ENCODE results near the gene SIRT1. TPM values are rescaled to one million over a fixed set of nuclear protein-coding genes. Genes with fewer than 3 reads are reported as not detected.

The SIRT1 gene
- total and polyA plus RNA-seq, 8 donors: 4.8 to 15.9 (median 10.0) TPM

DNA sequence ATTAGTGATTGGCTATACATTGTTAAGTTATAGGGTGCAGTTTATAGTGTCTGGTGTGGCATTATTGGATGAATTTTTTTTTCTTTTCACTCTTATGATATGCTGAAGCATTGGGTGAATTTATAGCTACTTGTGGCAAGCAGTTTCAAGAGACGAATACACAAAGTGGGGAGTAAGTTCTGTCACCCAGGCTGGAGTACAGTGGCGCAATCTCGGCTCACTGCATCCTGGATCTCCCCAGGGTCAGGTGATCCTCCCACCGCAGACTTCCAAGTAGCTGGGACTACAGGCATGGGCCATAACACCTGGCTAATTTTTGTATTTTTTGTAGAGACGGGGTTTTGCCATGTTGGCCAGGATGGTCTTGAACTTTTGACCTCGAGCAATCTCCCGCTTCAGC is 6.3 kb upstream of the SIRT1 start:
- WGBS, 2 donors: 88 to 91% methylated on average over 7 of the region's 7 CpGs
- ATAC-seq (no peak), FAIRE-seq (no peak), DNase-seq (no peak)
- Histone ChIP-seq H3K4me1 (no peaks in the 10 kb centered on the region), H3K36me3 (no peaks in the 10 kb centered on the region), H3K27me3 (no peaks in the 10 kb centered on the region), H3K27ac (no peak overlapping the region), H3K9me3 (no peaks in the 10 kb centered on the region), H3K4me3 (no peak overlapping the region)
- TF ChIP-seq, protein P1, sequence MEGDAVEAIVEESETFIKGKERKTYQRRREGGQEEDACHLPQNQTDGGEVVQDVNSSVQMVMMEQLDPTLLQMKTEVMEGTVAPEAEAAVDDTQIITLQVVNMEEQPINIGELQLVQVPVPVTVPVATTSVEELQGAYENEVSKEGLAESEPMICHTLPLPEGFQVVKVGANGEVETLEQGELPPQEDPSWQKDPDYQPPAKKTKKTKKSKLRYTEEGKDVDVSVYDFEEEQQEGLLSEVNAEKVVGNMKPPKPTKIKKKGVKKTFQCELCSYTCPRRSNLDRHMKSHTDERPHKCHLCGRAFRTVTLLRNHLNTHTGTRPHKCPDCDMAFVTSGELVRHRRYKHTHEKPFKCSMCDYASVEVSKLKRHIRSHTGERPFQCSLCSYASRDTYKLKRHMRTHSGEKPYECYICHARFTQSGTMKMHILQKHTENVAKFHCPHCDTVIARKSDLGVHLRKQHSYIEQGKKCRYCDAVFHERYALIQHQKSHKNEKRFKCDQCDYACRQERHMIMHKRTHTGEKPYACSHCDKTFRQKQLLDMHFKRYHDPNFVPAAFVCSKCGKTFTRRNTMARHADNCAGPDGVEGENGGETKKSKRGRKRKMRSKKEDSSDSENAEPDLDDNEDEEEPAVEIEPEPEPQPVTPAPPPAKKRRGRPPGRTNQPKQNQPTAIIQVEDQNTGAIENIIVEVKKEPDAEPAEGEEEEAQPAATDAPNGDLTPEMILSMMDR (IDR thresholded peaks at IDR 0.05): no peak
- intact Hi-C loops (cut with DNase I): no loop called here

DNA sequence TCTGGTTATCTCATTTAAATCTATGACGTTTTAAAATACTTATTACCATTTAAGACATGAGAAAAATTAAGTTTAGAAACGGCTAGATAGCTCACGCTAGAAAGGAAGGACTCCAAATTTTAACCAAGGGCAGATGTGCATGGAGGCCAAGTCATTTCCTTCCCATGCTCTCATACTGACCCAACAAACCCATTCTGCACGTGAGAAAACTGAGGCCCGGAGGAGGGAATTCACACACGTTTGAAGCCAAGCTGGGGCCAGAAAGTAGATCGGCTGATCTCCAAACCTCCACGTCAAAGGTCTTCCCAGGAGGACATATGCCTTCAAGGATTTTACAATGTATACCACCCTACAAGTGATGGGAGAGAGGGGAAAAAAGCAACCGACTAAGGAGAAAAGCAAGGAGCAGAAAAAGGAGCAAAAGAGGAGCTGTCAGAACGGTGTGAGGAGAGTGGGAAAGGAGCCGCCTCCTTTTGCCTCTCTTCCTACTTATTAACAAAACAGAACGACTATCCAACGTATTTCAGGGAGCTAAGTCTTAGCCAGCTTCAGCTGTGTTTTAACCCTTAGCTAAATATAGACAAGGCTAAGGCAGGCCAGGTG is 645 bp upstream of the SIRT1 start:
- H3K27me3 ChIP-seq: no peaks in the 10 kb centered on the region
- intact Hi-C loops (cut with DNase I): no loop called here
- peak overlapping the region; percentile 71 to 97 (median 90) for H3K27ac ChIP-seq
- H3K9me3 ChIP-seq: no peaks in the 10 kb centered on the region
- peaks cover 0 to 14% (median 12%) of the 10 kb centered on the region in 3 donors for H3K4me1 ChIP-seq
- ATAC-seq: peak; percentile 31 to 48 (median 40)
- H3K4me3 ChIP-seq: peak overlapping the region; percentile 53 to 76 (median 69)
- peaks cover 0 to 11% (median 1%) of the 10 kb centered on the region in 3 donors for H3K36me3 ChIP-seq
- no peak for FAIRE-seq
- peak in 4 of 6 donors; percentile 11 to 29 (median 24) for DNase-seq
- TF ChIP-seq, protein P1 (IDR thresholded peaks at IDR 0.05): no peak
- 10 to 11% methylated on average over 13 of the region's 13 CpGs for WGBS, 2 donors

DNA sequence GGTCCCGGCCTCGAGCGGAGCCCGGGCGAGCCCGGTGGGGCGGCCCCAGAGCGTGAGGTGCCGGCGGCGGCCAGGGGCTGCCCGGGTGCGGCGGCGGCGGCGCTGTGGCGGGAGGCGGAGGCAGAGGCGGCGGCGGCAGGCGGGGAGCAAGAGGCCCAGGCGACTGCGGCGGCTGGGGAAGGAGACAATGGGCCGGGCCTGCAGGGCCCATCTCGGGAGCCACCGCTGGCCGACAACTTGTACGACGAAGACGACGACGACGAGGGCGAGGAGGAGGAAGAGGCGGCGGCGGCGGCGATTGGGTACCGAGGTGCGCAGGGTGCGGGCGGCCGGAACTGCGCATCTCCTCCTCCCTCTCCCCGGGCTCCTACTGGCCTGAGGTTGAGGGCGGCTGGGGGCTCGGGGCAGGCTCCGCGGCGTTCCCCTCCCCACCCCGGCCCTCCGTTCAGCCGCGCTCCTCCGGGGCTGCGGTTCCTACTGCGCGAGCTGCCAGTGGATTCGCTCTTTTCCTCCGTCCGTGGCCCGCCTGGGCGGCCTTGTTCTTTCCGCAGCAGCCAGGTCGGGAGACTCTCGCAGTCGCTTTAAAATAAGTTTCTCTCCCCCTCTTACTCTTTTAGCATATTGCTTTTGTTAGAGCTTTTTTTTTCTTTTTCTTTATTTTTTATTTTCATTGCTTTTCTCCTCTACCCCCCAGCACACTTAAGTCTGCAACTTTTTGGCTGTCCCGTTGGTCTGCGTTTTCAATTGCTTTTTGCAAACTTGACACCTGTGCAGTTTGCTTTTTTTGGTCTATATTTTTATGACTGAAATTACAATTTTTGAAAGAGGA is 600 bp downstream of the SIRT1 start:
- no peaks in the 10 kb centered on the region for H3K27me3 ChIP-seq
- H3K9me3 ChIP-seq: no peaks in the 10 kb centered on the region
- H3K36me3 ChIP-seq: peaks cover 0 to 11% (median 10%) of the 10 kb centered on the region in 3 donors
- WGBS, 2 donors: 0 to 1% methylated on average over 24 to 73 of the region's 73 CpGs
- intact Hi-C loops (cut with DNase I): no loop called here
- peak overlapping the region; percentile 71 to 97 (median 90) for H3K27ac ChIP-seq
- DNase-seq (peak; percentile 84 to 93 (median 87)), FAIRE-seq (no peak), ATAC-seq (peak; percentile 66 to 82 (median 76))
- TF ChIP-seq, protein P1 (IDR thresholded peaks at IDR 0.05): no peak
- peak overlapping the region; percentile 53 to 76 (median 69) for H3K4me3 ChIP-seq
- peaks cover 0 to 23% (median 14%) of the 10 kb centered on the region in 3 donors for H3K4me1 ChIP-seq

DNA sequence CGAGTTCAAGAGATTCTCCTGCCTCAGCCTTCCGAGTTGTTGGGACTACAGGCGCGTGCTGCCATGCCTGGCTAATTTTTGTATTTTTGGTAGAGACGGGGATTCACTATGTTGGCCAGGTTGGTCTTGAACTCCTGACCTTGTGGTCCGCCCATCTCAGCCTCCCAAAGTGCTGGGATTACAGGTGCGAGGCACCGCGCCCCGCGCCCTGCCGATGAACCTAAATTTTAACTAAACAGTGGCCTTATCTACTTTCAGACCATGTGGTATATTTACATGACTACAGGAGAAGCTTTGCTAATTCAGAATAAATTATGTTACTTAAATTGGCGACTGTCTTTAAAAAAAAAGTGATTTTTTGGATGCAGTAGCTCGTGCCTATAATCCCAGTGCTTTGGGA is 9.2 kb downstream of the SIRT1 start:
- Histone ChIP-seq H3K4me1 (peaks cover 0 to 12% (median 1%) of the 10 kb centered on the region in 3 donors), H3K4me3 (no peak overlapping the region), H3K27me3 (no peaks in the 10 kb centered on the region), H3K27ac (no peak overlapping the region), H3K36me3 (peaks cover 0 to 23% (median 10%) of the 10 kb centered on the region in 3 donors), H3K9me3 (no peaks in the 10 kb centered on the region)
- TF ChIP-seq, protein P1 (IDR thresholded peaks at IDR 0.05): no peak
- FAIRE-seq (no peak), DNase-seq (no peak), ATAC-seq (no peak)
- WGBS, 2 donors: 90 to 91% methylated on average over 14 of the region's 14 CpGs
- intact Hi-C loops (cut with DNase I): no loop called here
